Ureter (tissue), 1 donor: Measurements from ENCODE around the gene TTLL5. TPM values are rescaled to one million over a fixed set of nuclear protein-coding genes. Genes with fewer than 3 reads are reported as not detected.

Experiments used
- DNase-seq: peaks from one replicate; pipeline ENCODE4 v3.0.0-alpha.2; 2020; ENCODE audit warnings: low spot score
- total RNA-seq: library from RNA; stranded (reverse); gene quantifications from one replicate; pipeline ENCODE4 v1.2.4, GENCODE V29; 2023
- donor health status: DM: yes; HTN: yes; CAD: no.

TTLL5 gene
- total RNA-seq, 1 donor from 2014 or later: 54.0 TPM

DNA sequence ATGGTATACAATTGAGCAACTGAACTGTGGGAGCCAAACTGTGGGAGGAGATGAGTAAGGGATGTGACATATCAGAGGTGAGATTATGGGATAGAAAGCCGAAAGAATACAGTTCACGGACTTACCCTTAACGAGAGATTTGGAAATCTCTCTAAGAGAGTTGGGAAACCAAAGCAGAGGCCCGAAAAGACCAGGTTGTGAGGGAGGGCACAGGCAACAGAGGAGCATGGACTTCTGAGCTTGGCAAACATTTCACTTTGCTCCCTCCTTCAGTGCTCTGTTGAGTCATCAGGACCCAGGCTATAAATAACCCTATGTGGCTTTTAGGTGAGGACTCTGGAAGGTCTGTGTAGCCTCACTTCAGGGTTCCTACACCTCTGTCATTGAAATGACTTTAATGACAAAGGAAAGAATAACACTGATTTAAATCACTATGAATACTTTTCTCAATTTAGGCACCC, 200.1 kb downstream of the TTLL5 start:
- DNase-seq: no peak

- DNase-seq: no peak
Measured at GRCh38 chr14:75863221-75863620, 202.2 kb downstream of the TTLL5 start.

- no peak for DNase-seq
Measured at GRCh38 chr14:75864352-75864751, 203.3 kb downstream of the TTLL5 start.

DNA sequence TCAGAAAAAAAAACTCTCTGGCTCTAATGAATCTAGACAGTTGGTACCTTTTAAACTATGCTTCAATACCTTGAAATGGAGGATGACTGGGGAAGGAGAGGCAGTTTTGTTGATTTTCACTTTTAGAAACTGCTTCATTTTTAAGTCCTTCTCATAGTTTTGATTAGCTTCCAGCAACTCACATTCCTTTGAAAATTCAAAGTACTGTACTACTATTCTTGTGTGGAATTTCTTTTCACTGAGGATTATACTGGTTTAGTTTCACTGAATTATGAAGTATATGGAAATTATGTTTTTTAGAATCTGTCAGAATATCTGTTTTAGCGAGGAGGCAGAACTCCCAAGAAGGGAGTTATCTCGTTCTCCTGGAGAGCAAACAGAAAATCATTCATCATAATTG, 204.5 kb downstream of the TTLL5 start:
- DNase-seq: no peak

DNA sequence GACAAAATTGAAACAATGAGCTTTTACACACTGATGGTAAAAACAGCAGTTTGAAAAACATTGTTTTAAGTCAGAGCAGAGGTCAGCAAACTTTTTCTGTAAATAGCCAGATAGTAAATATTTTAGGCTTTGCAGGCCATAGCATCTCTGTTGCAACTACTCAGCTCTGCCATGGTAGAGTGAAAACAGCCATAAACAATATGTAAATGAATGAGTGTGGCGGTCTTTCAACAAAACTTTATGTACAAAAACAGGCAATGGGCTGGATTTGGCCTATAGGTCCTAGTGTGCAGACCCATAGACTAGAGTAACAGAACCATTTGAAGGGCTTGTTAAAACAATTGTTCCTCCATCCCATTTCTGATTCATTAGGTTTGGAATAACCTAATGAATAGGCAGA, 205.9 kb downstream of the TTLL5 start:
- no peak for DNase-seq

DNA sequence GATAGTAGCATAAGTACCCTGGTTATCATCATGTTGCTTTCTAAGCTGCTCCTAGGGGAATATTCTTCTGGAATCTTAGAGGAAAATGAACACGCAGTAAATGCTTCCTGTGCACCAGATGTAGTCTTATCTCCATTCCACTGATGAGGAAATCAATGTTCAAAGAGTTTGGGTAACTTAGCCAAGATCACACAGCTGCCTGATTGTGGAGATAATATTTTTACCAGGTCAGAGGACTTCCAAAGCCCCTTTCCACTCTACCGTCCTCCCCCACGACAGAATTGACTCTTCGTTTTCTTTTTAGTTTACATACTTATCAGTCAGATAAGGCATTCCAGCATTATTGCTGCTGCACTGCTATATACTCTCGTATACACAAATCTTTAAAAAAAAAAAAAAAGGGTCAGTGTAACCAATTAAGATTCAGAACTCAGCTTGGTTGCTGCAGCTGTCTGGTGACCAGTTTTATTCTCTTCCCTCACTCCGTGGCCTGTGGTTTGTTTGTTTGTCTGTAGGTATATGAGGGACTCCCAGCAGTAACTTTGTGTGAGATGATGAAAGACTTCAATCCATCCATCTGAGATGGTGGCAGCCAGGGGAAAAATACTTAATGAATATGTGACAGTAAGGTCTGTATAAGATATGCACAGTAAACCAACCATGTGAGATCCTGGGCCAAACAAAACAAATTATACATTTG, 210.3 kb downstream of the TTLL5 start:
- no peak for DNase-seq

GRCh38 chr14:75875958-75876357, 214.9 kb downstream of the TTLL5 start:
- no peak for DNase-seq

DNA sequence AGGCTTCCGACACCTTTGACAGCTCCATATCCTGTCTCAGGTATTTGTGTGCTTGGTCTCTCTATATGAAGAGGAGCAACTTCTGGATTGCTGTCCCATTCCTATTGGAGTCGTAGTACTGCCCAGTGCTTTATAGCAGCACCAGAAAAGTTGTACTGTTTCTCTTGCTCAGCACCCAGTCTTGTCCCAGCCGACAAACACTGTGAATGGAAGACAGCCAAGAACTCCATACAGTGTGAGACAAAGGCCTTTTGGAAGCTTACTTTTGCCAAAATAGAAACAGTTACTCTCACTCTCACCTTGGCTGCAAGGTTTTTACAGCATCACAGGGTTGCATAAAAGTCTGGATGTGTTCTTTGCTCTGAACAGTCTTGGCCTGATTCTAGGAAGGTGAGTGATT, 215.5 kb downstream of the TTLL5 start:
- no peak for DNase-seq

DNA sequence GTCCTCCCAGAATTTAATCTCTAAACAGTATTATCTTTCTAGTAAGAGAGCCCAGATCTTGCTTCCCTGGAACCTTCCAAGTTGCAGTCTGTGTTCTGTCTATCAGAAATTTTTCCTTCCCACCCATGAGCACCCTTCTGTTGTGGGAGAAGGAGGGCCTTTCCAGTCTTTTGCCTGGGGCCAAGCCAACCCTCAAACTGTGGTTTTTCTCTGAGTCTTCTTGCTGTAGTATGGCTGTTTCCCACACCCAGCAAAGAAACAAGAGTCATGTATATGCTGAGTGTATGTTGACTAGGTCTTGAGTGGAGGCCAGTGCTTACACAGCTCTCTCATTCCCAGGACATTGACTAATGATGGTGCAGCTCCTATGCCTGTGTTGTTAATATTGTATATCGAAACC, 216.2 kb downstream of the TTLL5 start:
- DNase-seq: no peak

GRCh38 chr14:75877884-75878283, 216.8 kb downstream of the TTLL5 start:
- DNase-seq: no peak

DNA sequence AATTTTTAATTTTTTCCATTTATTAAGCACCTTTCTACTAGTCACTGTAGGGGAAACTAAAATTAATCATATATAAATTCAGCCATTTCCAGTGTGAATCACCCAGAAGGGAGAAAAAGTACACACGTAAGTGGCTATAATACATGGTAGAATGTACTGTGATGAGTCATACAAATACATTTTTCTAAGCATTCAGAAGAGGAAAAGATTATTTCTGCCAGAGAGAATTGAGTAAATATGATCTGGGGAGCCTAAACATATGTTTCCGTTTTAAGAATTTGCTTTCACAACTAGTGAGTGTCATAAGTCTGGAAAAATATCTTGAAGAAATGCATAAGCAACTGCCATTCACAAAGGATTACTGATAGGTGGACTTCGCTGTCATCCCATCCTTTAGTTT, 218.0 kb downstream of the TTLL5 start:
- no peak for DNase-seq

DNA sequence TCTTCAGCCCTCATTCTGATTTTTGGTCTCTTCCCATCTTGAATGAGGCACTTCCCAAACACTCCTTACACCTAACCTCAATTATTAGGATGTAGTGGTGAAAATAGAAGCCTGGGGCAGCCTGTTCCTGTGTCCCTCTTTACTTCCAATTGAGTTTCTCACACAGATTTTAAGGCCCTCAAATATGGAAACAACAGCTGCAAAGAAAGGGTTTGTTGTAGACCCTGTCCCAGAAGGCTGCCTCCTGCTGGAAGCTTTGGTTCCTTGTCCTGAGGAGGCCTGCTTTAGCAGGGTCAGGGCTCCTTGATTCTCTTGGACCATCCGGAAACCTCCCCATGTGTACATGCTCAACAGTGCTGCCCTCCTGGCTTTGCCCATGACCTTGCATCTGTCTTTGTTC, 219.5 kb downstream of the TTLL5 start:
- no peak for DNase-seq

- no peak for DNase-seq
Measured at GRCh38 chr14:75881994-75882393, 220.9 kb downstream of the TTLL5 start.

DNA sequence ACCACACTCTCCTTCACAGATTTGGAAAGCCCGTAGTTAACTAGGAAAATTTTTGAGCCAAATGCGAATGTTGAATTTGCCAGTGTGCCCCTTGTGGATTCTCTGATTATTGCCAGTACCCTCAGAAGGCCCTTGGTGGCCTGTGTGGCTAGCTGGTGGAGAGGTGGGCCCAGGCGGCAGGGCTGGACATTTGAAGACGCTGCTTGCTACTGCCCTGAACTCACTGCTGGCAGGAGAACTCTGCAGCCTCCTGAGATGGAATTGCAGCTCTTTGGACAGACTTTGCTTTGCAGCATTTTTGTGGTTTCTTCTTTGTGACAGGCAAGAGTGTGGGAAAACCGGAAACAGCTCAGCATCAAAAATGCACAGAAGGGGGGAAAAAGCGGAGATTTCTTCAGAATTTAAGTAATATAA, 223.2 kb downstream of the TTLL5 start:
- DNase-seq: no peak

- DNase-seq: no peak
Measured at GRCh38 chr14:75885829-75886228, 224.8 kb downstream of the TTLL5 start.

- no peak for DNase-seq
Measured at GRCh38 chr14:75886636-75887348, 225.7 kb downstream of the TTLL5 start.

GRCh38 chr14:75888945-75889344, 227.9 kb downstream of the TTLL5 start:
- DNase-seq: no peak

GRCh38 chr14:75896341-75896740, 235.3 kb downstream of the TTLL5 start:
- DNase-seq: no peak

DNA sequence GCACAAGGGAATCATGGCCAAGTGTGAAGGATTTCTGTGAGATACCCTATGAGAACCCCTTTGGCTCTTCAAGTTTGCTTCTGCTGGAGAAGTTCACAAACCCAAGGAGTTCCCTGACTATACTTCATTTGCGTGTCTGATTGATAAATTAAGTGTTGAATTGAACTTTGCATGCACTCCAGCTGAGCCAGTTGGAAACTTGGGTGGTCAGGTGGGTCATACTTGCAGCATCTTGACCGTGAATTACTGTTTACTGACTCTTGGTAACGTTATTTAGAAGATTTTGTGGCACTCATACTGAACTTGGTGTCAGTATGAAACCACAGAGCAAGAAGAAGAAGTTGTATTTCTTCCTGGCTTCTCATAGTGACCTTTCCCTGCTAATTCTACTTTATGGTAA, 243.3 kb downstream of the TTLL5 start:
- no peak for DNase-seq

GRCh38 chr14:75905147-75905904, 244.3 kb downstream of the TTLL5 start:
- DNase-seq: peak; percentile 65

GRCh38 chr14:75906228-75906627, 245.2 kb downstream of the TTLL5 start:
- no peak for DNase-seq

- peak; percentile 67 for DNase-seq
Measured at GRCh38 chr14:75906680-75907280, 245.7 kb downstream of the TTLL5 start.
